ENCODE data around the gene SLC34A1.
"Not testable (repeated sequence)": the region's sequence is repeated elsewhere in the genome, so short reads cannot be mapped to it uniquely, and the experiment has no call there.

SLC34A1 gene

GRCh38 chr5:177412603-177413233 lies 28.5 kb downstream of the SLC34A1 start:
- no peak for DNase-seq

DNA sequence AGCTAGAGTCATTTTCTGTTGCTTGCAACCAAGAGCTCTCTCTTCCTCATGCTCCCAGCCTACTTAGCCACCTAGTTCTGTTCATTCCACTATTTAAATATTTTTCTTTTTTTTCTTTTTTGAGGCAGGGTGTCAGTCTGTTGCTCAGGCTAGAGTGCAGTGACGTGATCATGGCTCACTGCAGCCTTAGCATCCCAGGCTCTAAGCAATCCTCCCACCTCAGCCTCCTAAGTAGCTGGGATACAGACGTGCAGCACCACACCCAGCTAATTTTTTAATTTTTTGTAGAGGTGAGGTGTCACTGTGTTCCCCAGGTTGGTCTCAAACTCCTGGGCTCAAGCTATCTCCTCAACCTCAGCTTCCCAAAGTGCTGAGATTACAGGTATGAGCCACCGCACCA lies 30.2 kb downstream of the SLC34A1 start:
- DNase-seq, result no peak

- DNase-seq, result not testable (repeated sequence)
These were observed 32.8 kb downstream of the SLC34A1 start for GRCh38 chr5:177417081-177417480.

GRCh38 chr5:177419046-177419445 lies 34.8 kb downstream of the SLC34A1 start:
- no peak for DNase-seq

- DNase-seq, result not testable (repeated sequence)
These were observed 36.2 kb downstream of the SLC34A1 start for GRCh38 chr5:177420472-177420871.

GRCh38 chr5:177421062-177421798 lies 37.0 kb downstream of the SLC34A1 start:
- DNase-seq, result no peak

DNA sequence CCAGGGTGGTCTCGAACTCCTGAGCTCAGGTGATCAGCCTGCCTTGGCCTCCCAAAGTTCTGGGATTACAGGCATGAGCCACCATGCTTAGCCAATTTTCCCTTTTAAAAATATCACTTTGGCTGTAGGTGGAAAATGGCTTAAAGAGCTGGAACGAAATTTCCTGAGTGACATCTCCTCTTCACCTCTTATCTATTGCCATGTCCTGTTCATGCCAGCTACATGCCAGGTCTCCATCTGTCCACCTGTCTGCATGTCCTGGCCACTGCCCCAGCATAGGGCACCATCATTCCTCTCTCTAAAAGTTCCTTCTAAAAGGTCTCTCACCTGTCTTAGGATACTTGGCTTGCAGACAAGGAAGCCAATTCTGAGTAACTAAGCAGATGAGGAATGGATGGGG lies 39.4 kb downstream of the SLC34A1 start:
- DNase-seq, result no peak

DNA sequence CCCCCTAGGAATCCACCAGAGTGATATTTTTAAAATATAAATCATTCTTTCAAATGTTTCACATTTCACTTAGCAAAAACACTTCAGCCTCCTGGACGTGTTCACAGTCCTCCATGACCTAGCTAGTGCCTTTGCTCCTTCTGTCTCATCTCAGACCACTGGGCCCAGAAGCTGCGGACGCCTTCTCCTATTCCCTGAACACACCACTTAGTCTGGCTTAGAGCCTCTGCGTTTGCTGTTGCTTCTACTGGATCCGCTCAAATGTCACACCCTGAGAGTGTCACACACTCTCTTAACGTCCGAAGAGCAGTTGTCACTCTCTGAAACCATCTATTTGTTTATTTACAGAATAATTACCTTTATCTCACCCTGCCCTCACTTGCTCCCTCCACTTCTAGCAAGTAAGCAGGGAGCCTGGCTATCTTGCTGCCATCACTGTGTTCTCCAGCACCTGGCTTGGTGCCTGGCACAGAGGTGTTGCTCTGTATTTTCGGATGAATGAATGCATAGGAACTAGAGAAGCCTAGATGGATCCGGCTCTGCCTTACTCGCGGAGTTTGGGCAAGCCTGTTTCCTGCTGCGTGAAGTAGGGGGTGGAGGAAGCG lies 41.1 kb downstream of the SLC34A1 start:
- DNase-seq, result no peak

DNA sequence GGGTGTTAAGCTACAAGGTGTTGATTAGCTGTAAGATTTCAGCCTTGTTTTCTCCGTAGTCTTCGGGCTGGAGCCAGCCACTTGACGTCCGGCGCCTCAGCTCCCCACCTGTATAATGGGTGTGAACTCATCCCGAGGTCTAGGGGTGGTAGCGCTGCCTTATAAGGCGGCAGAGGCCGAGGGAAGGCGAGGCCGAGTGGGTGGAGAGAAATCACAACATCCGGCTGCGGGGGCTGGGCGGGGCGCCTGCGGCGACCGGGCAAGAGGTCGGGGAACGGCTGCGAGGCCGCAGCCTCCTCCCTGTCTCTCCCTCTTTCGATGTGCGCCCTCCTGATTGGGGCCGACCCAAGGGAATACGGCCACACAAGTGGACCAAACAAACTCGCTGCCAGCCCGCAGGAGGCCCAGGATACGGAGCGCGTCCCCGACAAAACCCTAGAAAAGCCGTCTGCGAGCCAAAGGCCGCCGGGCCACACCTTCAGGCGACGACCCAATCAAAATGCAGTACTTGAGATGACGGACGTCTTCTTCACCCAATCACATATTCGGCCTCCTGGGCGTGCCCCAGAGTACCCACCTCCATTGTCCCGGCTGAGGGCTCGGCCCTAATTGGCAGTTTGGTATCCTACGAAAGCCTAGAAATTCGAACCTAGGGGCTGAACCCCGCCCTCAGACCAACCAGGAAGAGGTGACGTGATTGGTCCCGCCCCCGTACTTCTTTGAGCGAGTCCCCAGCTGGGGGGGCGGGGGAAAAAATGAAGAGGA lies 41.7 kb downstream of the SLC34A1 start:
- DNase-seq, result peak; percentile 77

DNA sequence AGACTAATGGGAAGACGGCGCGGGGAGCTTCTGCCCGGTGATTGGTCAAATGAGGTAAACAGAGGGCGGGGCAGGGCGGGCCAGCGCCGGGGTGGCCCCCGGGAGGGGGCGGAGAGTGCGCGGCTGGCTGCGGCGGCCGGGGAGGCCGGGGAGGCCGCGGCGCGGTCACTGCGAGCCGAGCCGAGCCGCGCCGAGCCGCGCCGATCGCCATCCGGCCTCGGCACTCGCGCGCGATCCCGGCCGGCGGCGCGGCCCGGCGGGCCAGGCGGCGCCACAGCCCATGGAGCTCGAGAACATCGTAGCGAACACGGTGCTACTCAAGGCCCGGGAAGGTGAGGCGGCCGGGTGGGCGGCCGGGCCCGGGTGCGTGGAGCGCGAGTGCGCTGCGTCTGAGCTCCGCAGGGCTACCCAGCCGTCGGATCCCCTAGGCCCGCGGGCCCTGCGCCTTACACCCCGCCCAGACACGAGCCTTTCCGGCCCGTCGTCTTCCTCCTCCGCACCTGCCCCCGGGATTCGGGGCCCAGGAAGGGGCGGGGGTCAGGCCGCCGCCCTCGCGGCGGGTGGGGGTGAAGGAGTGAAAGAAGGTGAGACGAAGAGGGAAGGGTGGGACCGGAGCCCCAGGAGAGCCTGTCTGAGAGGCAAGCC lies 42.5 kb downstream of the SLC34A1 start, which contains the start of gene GRK6:
Gene GRK6 (plus strand): TSS at position 111 of the 645 bp plus-strand sequence. CDS start 170 bp downstream, at position 281.
- peak; percentile 79 for DNase-seq

GRCh38 chr5:177427211-177427822 lies 43.1 kb downstream of the SLC34A1 start:
- no peak for DNase-seq

DNA sequence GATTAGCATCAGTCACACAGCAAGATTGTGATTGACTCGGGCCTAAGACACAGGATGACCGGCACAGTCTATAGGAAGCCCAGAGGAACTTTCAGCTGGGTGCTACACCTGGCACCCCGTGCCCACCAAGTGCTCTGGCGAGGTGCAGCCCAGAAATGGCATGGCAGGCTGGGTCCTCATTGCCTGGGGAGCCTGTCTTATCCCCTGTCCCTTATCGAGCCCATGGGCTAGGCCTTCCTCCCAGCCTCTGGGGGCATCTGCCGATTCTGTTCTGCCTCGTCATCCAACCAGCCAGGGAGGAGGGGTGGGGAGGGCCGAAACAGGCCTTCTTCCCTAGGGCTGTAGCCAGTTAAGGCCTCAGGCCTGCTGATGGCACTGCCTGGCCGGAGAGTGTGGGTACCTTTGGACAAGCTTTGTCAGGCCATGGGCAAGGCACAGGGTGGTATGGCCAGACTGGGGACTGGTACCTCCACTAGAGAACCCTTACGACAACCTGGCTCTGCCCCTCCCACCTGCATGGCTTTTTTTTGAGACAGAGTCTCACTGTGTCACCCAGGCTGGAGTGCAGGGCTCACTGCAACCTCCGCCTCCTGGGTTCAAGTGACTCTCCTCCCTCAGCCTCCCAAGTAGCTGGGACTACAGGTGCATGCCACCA lies 43.8 kb downstream of the SLC34A1 start:
- no peak for DNase-seq

- DNase-seq, result no peak
These were observed 44.5 kb downstream of the SLC34A1 start for GRCh38 chr5:177428574-177429217.

- no peak for DNase-seq
These were observed 45.2 kb downstream of the SLC34A1 start for GRCh38 chr5:177429248-177430040.

DNA sequence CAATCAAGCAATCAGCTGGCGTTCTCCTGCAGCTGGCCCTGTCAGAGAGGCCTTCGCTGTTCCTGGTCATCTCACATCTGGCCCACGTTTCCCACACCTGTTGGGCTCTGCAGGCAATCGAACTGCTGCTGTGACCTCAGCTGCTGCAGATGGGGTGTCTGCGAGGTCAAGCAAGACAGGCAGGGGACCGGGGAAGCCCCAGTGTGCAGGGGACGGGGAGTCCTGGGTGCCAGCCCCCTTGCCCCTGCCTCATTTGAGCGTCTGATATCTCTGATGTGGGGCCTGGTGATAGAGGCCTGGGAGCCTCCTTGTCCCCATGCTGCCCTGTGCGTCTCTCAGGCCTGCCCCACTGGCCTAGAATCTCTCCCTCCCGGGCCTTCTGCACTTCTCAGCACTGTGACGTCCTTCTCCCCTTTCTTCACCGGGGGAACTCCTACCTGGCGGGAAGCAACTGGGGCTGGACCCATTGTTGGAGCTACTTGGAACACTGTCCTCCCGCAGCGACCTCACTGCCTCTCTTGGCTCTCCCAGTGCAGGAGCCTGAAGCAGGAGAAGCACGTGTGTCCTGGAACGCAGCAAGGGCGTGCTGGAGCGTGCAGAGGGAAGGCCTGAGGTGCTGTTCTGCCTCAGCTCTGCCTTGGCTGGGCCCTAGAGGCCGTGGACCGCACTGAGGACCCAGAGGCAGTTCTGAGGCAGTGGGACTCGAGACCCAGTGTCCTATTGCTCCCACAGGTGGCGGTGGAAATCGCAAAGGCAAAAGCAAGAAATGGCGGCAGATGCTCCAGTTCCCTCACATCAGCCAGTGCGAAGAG lies 46.1 kb downstream of the SLC34A1 start:
- DNase-seq, result no peak

DNA sequence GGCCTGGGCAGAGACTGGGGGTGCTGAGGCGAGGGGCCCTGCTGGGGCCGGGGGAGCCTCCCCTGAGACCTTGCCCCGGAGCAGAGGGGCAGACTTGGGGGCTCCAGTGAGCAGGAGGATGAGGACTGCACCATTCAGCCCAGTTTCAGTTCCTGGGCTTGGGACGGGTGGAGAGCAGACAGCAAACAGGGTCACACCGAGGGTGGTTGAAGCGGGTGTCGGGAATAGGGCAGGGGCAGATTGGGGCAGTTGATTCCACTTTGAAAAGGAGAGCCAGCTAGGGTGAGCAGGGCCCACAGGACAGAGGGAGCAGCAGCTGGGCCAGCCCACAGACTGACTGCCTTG lies 46.7 kb downstream of the SLC34A1 start:
- DNase-seq, result no peak

- DNase-seq, result peak; percentile 73
These were observed 47.3 kb downstream of the SLC34A1 start for GRCh38 chr5:177431317-177432142.

- DNase-seq, result no peak
These were observed 48.1 kb downstream of the SLC34A1 start for GRCh38 chr5:177432143-177432838.
